Heart left ventricle (tissue), 16 donors: ENCODE data around the gene TCF4. TPM values are rescaled to one million over a fixed set of nuclear protein-coding genes. Genes with fewer than 3 reads are reported as not detected.

ENCODE experiments used
- ATAC-seq, 4 donors: fragments of 200-7000 bp; cut with Tn5 transposase; one replicate each; pipeline ENCODE4 v1.9.1; 2020 to 2022; ENCODE audit warnings: moderate library complexity in 4 of 4, mild to moderate bottlenecking in 3 of 4, moderate number of reproducible peaks in 1 of 4
- DNase-seq, 5 donors: peaks; one replicate each; pipeline ENCODE4 v3.0.0-alpha.2; 2020
- H3K27ac ChIP-seq, 12 donors: fragments of 200-600 bp; sonication (generic) in 4 of 12; one replicate each; pipeline versions ENCODE4 v1.5.0 to v1.8.0; 2016 to 2022; ENCODE audit warnings: mild to moderate bottlenecking in 2 of 12
- H3K27me3 ChIP-seq, 9 donors: fragments of 200-600 bp; sonication (generic) in 2 of 9; one replicate each; pipeline versions ENCODE4 v1.5.1 to v1.8.0; 2016 to 2022; ENCODE audit warnings: mild to moderate bottlenecking in 3 of 9
- H3K36me3 ChIP-seq, 9 donors: fragments of 200-600 bp; sonication (generic) in 2 of 9; one replicate each; pipeline versions ENCODE4 v1.5.0 to v1.8.0; 2018 to 2022; ENCODE audit warnings: mild to moderate bottlenecking in 2 of 9
- H3K4me1 ChIP-seq, 12 donors: fragments of 200-600 bp; sonication (generic) in 4 of 12; one replicate each; pipeline versions ENCODE4 v1.5.0 to v1.8.0; 2016 to 2022; ENCODE audit warnings: mild to moderate bottlenecking in 3 of 12
- H3K4me3 ChIP-seq, 12 donors: fragments of 200-600 bp; sonication (generic) in 4 of 12; one replicate each; pipeline versions ENCODE4 v1.5.0 to v1.8.0; 2017 to 2022; ENCODE audit warnings: mild to moderate bottlenecking in 9 of 12, moderate library complexity in 4 of 12
- H3K9me3 ChIP-seq, 12 donors: fragments of 200-600 bp; sonication (generic) in 4 of 12; one replicate each; pipeline versions ENCODE4 v1.5.0 to v1.8.0; 2016 to 2022; ENCODE audit warnings: mild to moderate bottlenecking in 1 of 12
- CTCF ChIP-seq, 12 donors: fragments of 200-600 bp; sonication (generic) in 4 of 12; IDR thresholded peaks; one replicate each; pipeline versions ENCODE4 v1.5.0 to v1.8.0; 2018 to 2022; ENCODE audit warnings: antibody characterized with exemption in 12 of 12, mild to moderate bottlenecking in 5 of 12
- POLR2A ChIP-seq, 2 donors: fragments of 450-650 bp; IDR thresholded peaks; one replicate each; pipeline ENCODE4 v1.6.1; 2017; ENCODE audit warnings: antibody characterized with exemption in 2 of 2, mild to moderate bottlenecking in 2 of 2, moderate library complexity in 2 of 2
- WGBS, 4 donors: extraction: QIAGEN DNeasy Blood & Tissue Kit in 2 of 4; methylation state at CpG; one replicate each; pipeline versions ENCODE4 v1.1.5 to v1.1.7; 2013 to 2018; 5-methylcytosine and 5-hydroxymethylcytosine counted together
- intact Hi-C, 10 donors: fragments of 100-400 bp; cut with DNase I; formaldehyde crosslinking; loops; one replicate each; pipeline versions ENCODE4 v1.11.1 to v1.14.2; 2022
- polyA plus RNA-seq, 2 donors: library from polyadenylated mRNA; stranded (reverse); fragments of 200-250 nt; gene quantifications; one replicate each; pipeline ENCODE4 v1.2.3, GENCODE V29; 2013
- total RNA-seq, 9 donors: library from RNA; depleted of rRNA in 2 of 9; stranded (reverse); fragments of >200 nt in 2 of 9; fragmentation: NEBNext Ultra II Directional in 3 of 9; extraction: Animal tissue kit (Norgen Biotek cat#: 25700) in 3 of 9; gene quantifications; one replicate each; pipeline versions ENCODE4 v1.1.0 to v1.2.4, GENCODE V29; 2016 to 2023
- donor health status: ischemic (EF 13 %, LVEDD 7.1; RV severe dilation, severe dysfunction).
- donor health status: healthy with polysubstance abuse.
- donor health status: DM: no; HTN: yes; CAD: no.
- donor health status: DM: no; HTN: no; CAD: no.
- donor health status: ischemic (EF 25% LVEDD 6.9; RV normal size, moderate dysfunction).
- donor health status: ischemic (EF 25% LVEDD 5.7; RV mildly dilated, moderate dysfunction).
- donor health status: healthy.
- donor health status: DM: yes; HTN: yes; CAD: no.
- donor health status: ischemic (EF 35%, LVEDD 5.7; RV mildly dilated, moderate dysfunction).
- donor health status: nonischemic (EF 11% LVEDD 7.7; RV severe dilation, severe dysfunction).
- donor health status: DM: yes; HTN: yes; CAD: no.
- donor health status: PGD.
- donor health status: ischemic (EF 29% LVEDD 5.4; RV normal size, mild dysfunction).
- donor health status: nonischemic (EF 23%, LVEDD 6.1; RV moderate dilation, normal function).

The TCF4 gene
- total and polyA plus RNA-seq, 11 donors = 12.8 to 119 (median 71.5) TPM

DNA sequence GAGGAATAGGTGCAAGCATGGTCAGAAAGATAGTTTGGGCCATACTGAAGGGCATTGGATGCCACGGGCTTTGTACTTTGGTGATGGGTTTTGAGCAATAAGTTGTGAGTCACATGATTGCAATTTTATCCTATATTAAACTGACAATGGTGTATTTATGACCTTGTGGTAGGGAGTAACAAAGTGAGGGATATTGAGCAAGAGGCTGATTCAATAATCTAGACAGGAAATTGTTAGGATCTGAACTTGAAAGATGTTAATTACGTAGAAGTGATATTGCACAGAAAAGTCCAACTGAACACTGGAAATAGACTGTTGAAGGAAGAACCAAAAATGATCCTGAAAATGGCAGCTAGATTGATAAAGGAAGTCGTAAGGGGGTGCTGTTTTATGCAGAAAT lies 46.6 kb upstream of the TCF4 start:
- H3K27me3 ChIP-seq = no peaks in the 10 kb centered on the region
- intact Hi-C loops = no loop called here
- H3K36me3 ChIP-seq = no peaks in the 10 kb centered on the region
- H3K4me1 ChIP-seq = no peaks in the 10 kb centered on the region
- H3K27ac ChIP-seq = no peak overlapping the region
- TF ChIP-seq CTCF (IDR thresholded peaks at IDR 0.05) = no peak
- TF ChIP-seq POLR2A (IDR thresholded peaks at IDR 0.05) = no peak
- no peak for ATAC-seq
- H3K4me3 ChIP-seq = no peak overlapping the region
- no peak for DNase-seq
- 88 to 93% (median 89%) methylated on average over 3 of the region's 3 CpGs for WGBS, 4 donors
- H3K9me3 ChIP-seq = no peaks in the 10 kb centered on the region

- 72 to 93% (median 90%) methylated on average over 2 of the region's 2 CpGs for whole genome bisulfite sequencing, 4 donors
- H3K4me3 ChIP-seq = no peak overlapping the region
- no peaks in the 10 kb centered on the region for H3K4me1 ChIP-seq
- TF ChIP-seq CTCF (IDR thresholded peaks at IDR 0.05) = no peak
- TF ChIP-seq POLR2A (IDR thresholded peaks at IDR 0.05) = no peak
- intact Hi-C loops = no loop called here
- H3K27me3 ChIP-seq = no peaks in the 10 kb centered on the region
- H3K9me3 ChIP-seq = no peaks in the 10 kb centered on the region
- no peak overlapping the region for H3K27ac ChIP-seq
- no peaks in the 10 kb centered on the region for H3K36me3 ChIP-seq
- ATAC-seq (no peak), DNase-seq (no peak)
Measured at GRCh38 chr18:55633032-55633431, 45.0 kb upstream of the TCF4 start.

- ATAC-seq (no peak), DNase-seq (no peak)
- no peak for TF ChIP-seq CTCF (IDR thresholded peaks at IDR 0.05)
- TF ChIP-seq POLR2A (IDR thresholded peaks at IDR 0.05) = no peak
- Histone ChIP-seq H3K4me3 (no peak overlapping the region), H3K9me3 (no peaks in the 10 kb centered on the region), H3K4me1 (no peaks in the 10 kb centered on the region), H3K27me3 (no peaks in the 10 kb centered on the region), H3K36me3 (no peaks in the 10 kb centered on the region), H3K27ac (no peak overlapping the region)
- WGBS, 4 donors = 73 to 93% (median 77%) methylated on average over 1 of the region's 1 CpG
- intact Hi-C loops = no loop called here
Measured at GRCh38 chr18:55629133-55629532, 41.1 kb upstream of the TCF4 start.

- TF ChIP-seq CTCF (IDR thresholded peaks at IDR 0.05) (no peak), POLR2A (IDR thresholded peaks at IDR 0.05) (no peak)
- H3K27ac ChIP-seq = no peak overlapping the region
- 86 to 95% (median 94%) methylated on average over 1 of the region's 1 CpG for WGBS, 4 donors
- no peaks in the 10 kb centered on the region for H3K27me3 ChIP-seq
- intact Hi-C loops = no loop called here
- H3K9me3 ChIP-seq = no peaks in the 10 kb centered on the region
- DNase-seq = no peak
- ATAC-seq = no peak
- no peaks in the 10 kb centered on the region for H3K4me1 ChIP-seq
- no peaks in the 10 kb centered on the region for H3K36me3 ChIP-seq
- no peak overlapping the region for H3K4me3 ChIP-seq
Measured at GRCh38 chr18:55627007-55627406, 39.0 kb upstream of the TCF4 start.
